ENCODE data around the gene IPPK. TPM values are rescaled to one million over a fixed set of nuclear protein-coding genes. Genes with fewer than 3 reads are reported as not detected.
A peak's percentile ranks its signal among the peaks of the same experiment; 100 is the strongest.

The IPPK gene, protein sequence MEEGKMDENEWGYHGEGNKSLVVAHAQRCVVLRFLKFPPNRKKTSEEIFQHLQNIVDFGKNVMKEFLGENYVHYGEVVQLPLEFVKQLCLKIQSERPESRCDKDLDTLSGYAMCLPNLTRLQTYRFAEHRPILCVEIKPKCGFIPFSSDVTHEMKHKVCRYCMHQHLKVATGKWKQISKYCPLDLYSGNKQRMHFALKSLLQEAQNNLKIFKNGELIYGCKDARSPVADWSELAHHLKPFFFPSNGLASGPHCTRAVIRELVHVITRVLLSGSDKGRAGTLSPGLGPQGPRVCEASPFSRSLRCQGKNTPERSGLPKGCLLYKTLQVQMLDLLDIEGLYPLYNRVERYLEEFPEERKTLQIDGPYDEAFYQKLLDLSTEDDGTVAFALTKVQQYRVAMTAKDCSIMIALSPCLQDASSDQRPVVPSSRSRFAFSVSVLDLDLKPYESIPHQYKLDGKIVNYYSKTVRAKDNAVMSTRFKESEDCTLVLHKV
- total RNA-seq = 10 to 100 TPM in 2 of 4 donors, 1 to 10 TPM in 2; 6.3 to 15.7 (median 10.1) TPM

- H3K36me3 ChIP-seq = peaks cover 0 to 4% (median 0%) of the 10 kb centered on the region in 3 donors
- H3K9me3 ChIP-seq = no peaks in the 10 kb centered on the region
- H3K4me1 ChIP-seq = peaks cover 0 to 25% (median 3%) of the 10 kb centered on the region in 4 donors
- H3K27me3 ChIP-seq = no peaks in the 10 kb centered on the region
- DNase-seq = peak; percentile 97 to 99 (median 98)
- TF ChIP-seq POLR2A (IDR thresholded peaks at IDR 0.05) (peak; percentile 69 to 72), CTCF (IDR thresholded peaks at IDR 0.05) (peak in 2 of 6 experiments; percentile 3 to 12)
- peak within 1 kb of the TSS; percentile 61 to 97 (median 92) for H3K4me3 ChIP-seq
- H3K27ac ChIP-seq = peak within 1 kb of the TSS; percentile 80 to 87 (median 83)
Measured at GRCh38 chr9:92669890-92670708, at the start of gene IPPK. Gene IPPK, minus strand, starts transcription at chr9:92670131. Its CDS starts 143 bp downstream, at chr9:92669988.

DNA sequence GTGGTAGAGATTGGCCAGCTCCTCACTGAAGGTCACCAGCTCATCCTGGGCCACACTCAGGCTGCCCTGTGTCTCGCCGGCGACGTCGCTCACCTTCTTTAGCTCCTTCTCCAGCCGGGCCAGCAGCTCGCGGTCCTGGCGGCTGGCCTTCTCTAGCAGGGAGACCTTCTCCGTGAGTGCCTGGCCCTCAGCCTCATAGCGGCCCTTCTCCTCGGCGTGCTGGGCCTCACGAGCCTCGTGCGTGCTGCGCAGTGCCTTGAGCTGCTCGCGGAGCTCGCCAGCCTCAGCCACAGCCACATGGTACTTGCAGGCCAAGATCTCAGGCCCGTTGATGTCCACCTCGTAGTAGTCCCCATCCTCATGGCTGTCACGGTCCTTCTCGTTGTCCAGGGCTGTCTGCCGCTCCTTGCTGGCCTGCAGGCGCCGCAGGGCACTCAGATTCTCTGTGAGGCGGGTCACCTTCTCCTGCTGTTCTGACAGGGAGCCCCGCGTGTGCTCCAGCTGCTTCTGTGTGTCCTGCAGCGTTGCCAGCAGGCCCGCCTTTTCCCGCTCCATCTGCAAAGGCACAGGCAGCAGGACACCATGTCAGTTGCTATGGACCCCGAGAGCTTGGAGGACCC, 49.2 kb upstream of the IPPK start:
- Histone ChIP-seq H3K4me3 (no peak overlapping the region), H3K27me3 (no peaks in the 10 kb centered on the region), H3K4me1 (peaks cover 0 to 17% (median 5%) of the 10 kb centered on the region in 4 donors), H3K9me3 (no peaks in the 10 kb centered on the region), H3K27ac (no peak overlapping the region), H3K36me3 (peaks cover 0 to 71% (median 0%) of the 10 kb centered on the region in 3 donors)
- no peak for TF ChIP-seq POLR2A (IDR thresholded peaks at IDR 0.05)
- no peak for TF ChIP-seq CTCF (IDR thresholded peaks at IDR 0.05)
- peak in 1 of 3 donors; percentile 13 for DNase-seq

GRCh38 chr9:92718086-92719001, 48.4 kb upstream of the IPPK start:
- peak overlapping the region in 1 of 4 donors; percentile 12 for H3K27ac ChIP-seq
- peaks cover 0 to 79% (median 0%) of the 10 kb centered on the region in 3 donors for H3K36me3 ChIP-seq
- no peaks in the 10 kb centered on the region for H3K9me3 ChIP-seq
- H3K4me3 ChIP-seq = no peak overlapping the region
- no peaks in the 10 kb centered on the region for H3K27me3 ChIP-seq
- TF ChIP-seq CTCF (IDR thresholded peaks at IDR 0.05) (no peak), POLR2A (IDR thresholded peaks at IDR 0.05) (no peak)
- DNase-seq = peak in 1 of 3 donors; percentile 15
- H3K4me1 ChIP-seq = peaks cover 0 to 17% (median 5%) of the 10 kb centered on the region in 4 donors

GRCh38 chr9:92717201-92718085, 47.5 kb upstream of the IPPK start:
- no peak overlapping the region for H3K4me3 ChIP-seq
- H3K4me1 ChIP-seq = peaks cover 0 to 17% (median 5%) of the 10 kb centered on the region in 4 donors
- peaks cover 0 to 82% (median 0%) of the 10 kb centered on the region in 3 donors for H3K36me3 ChIP-seq
- H3K27me3 ChIP-seq = no peaks in the 10 kb centered on the region
- TF ChIP-seq POLR2A (IDR thresholded peaks at IDR 0.05) (no peak), CTCF (IDR thresholded peaks at IDR 0.05) (no peak)
- peak overlapping the region in 1 of 4 donors; percentile 12 for H3K27ac ChIP-seq
- DNase-seq = peak in 2 of 3 donors; percentile 67 to 68
- no peaks in the 10 kb centered on the region for H3K9me3 ChIP-seq

Measured in Peyer's patch (tissue), 4 donors.